GM21360 (cell line): ENCODE results near the gene ATRNL1.

Source experiments
- ATAC-seq: cut with Tn5 transposase; IDR thresholded peaks from one replicate; pipeline ENCODE4 v1.9.1; 2021; ENCODE audit warnings: mild to moderate bottlenecking, moderate library complexity; ENCODE audit not compliant: unreplicated experiment

Gene ATRNL1

DNA sequence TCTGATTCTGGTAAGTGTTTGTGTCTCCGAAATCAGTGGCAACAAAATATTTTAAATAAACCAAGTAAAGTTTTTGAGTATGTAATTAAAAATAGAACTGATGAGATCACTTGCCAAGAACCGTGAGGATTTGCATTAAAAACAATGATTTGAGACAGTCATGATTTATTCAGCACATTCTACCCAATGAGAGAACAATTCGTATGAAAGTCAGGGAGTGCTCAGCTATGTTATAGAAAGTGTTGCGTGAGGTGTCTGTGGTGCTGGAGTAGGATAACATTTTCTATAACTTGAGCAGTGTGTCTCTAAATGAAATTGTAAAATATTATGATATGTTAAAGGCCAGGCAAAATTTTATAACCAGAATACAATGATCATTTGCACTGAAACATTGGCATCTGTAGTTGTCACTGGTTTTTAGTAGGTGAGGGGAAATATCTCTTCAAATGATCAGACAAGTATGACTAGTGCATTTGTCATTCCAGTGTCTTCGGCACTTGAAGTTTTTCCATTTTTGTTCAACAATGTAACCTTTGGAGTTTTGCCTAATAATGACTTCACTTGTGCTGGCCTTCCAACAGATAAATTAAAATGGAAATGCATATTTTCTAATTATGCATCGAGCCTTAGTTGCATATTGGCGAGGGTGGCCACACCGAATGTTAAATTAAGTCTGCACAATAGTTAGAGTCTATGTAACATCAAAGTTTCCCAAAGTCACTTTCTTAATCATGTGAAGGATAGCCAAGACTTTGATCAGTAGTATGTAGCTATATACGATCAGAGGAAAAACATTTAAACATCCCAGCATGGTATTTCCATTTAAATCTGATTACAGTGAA is 844.0 kb downstream of the ATRNL1 start:
- no peak for ATAC-seq

DNA sequence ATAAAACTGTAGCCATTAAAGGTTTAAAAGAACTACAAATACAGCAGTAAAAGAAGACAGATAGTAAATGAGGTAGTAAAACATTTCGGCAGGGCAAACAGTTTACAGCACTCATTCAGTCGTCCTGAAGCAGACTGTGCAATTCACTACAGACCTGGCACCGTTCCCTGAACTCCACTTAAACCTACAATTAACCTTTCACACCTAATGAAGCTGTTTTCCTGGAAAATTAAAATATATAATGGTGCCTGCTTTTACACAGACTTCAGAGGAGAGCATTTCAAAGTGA is 844.5 kb downstream of the ATRNL1 start:
- ATAC-seq = no peak

DNA sequence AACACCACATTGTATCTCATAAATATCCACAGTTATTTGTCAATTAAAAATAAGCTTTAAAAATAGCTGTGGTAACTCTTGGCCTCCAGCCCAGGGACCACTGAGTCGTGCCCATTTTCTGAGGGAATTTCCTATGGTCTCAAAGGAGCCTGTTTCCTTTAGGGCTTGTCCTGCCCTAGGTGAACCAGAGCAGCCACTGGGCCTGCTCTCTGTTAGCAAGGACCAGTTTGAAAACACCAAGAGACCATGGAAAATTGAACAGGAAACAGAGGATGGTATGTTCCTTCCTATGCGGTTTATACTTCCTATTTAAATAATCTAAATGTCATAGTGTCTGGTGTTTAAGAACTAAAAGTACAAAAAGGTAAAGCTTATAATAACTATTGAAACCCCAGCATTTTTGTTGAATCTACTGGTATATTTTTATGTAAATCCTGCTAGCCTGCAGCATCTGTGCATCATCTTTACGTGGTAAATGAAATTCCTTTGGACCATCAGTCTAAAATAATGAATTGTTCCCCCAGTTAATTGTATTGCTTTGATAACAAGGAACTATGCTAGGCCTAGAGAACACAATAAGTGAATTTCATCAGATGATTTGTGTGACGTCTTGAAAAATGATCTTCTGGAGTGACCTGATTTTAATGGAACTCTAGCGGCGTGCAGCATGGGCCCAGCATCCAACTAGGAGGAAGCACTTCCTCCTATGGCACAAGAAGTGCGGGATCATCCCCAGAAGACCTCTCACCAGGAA is 846.1 kb downstream of the ATRNL1 start:
- no peak for ATAC-seq

DNA sequence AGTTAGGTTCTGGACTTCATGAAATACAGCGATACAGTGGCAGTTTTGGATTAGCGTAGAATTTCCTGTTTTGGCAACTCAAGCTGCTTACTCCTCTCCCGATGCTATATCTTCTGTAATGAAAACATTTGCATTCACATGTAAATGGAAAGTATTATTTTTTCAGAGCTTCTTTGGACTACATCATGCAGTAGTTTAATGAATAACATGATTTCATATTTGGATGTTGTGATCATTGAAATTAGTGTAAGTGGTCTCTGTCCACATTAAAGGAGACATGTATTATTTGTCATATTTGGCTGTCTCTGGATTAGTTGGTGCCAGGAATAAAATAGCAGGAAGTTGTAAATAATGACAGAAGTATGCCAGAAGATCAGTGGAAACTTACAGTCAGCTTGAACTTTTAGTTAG is 848.2 kb downstream of the ATRNL1 start:
- ATAC-seq = no peak

DNA sequence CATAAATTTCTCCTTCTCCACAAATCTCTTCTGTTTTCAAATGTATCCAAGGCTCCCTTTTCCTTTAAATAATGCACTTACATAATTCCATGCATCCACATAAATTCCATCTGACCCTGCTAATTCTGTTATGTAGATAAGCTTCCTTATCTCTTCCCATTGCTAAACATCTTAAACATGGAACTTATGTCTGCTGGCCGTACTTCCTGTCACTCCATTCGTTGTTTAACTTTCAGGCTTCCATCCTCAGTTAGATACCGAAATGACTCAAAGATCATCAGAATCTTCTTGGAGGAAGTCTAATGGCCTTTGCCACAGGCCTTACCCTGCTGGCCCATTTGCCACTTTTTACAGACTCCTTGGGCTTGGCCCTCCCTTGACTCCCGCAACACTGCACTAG is 848.9 kb downstream of the ATRNL1 start:
- ATAC-seq = no peak

DNA sequence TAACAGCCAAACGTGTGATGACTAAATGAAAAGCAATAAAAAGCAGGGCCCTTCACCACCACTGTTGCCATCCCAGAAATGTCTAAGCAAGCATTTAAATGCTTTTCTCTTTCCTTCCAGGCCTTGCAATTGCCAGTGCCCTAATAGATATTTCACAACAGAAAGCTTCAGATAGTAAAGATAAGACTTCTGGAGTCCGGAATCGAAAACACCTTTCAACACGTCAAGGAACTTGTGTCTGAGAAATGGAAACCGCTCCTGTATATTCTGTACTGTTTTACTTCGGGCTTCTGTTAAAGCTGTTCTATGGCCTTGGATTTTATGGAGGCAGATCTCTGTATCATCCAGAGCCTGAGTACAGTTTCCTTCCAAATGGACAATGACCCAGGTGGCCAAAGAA is 851.4 kb downstream of the ATRNL1 start:
- ATAC-seq = no peak

DNA sequence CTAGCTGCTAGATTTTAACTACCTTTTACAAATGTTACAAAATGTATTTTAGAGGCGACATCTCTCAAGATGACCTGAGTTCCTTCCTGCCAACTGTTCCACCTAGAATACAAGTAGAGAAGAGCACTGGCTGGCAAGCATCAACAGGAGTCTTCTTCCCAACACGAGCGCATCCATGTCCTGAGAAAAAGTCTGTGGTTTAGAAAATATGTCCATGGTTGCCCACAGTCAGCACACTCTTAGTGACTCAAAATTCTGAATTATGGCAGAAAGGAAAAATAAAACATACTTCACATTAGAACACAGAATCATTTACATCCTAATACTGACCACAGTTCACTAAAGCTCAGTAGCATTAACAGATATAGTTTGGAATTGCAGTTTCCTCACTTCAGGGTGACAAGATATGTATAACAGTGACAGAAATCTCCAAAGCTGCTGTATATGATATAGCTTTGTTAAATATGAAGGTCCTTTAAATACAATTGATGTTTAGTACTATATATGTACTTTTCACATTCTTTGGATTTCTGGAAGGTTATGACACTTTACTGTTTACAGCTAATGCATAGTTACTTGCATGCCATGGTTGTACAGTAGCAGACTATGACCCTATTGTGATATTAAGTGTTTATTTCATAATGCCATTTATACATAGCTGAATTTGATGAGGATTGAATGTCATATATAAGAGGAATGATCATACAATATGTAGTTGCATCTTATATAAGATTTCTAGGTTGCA is 852.7 kb downstream of the ATRNL1 start:
- no peak for ATAC-seq

DNA sequence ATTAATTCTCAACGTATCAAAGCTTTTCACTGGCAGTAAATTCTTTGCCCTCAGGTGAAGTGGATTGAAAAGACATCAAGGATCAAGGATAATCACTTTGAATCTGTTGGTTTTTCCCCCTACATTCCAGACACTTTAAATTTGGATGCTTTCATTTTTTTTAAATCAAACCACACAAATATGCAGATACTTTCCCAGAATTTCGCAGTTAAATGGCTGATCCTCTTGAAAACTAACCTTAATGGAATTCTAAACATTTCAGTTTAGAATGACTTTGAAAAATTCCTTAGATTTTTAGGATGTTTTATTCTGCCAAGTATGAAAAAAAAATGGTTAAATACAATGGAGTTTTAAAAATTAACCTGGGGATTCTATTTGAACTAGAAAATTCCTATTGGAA is 853.9 kb downstream of the ATRNL1 start:
- ATAC-seq = no peak

DNA sequence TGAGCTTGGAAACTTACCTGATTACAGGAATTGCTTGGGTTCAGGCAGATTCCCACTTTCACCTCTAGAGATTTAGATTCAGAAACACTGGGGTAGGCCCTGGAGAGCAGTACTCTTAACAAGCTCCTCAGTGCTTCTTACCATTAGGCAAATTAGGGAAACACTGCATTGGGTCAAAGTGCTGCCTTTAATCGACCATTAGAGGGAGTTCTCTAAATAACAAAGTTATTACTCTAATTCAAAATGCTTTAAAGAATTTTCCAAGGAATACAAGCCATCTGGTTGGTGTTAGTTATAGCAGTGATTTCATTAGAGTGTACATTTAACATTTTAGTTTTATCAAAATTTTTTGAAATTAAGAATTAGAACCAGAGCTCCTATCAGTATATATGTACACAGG is 855.3 kb downstream of the ATRNL1 start:
- no peak for ATAC-seq

DNA sequence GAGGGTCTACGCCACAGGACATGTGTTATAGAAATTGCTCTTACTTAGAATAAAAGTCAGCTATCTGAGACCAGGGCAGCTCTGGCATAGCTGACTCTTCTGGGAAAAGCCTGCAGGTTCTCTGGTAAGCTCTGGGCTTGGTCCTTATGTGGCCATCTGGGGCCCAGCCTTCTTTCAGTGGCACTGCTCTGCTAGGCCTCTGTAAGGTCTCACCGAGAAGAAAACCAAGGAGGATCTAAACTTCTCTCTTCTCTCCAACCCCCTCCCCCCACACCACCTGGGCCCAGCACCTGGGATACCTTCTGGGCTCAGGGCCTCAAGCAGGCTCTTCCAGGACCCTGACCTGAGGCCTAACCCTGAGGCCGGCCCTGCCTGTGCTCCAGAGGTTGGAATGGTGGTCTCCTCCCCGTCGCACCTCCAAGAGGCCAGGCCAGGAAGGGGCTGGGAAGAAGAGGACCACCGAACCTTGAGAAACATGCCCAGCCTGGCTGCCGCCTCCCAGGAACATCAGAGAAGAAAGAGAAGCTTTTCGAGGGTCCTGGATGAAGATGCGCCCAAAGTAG is 856.2 kb downstream of the ATRNL1 start:
- ATAC-seq = no peak

DNA sequence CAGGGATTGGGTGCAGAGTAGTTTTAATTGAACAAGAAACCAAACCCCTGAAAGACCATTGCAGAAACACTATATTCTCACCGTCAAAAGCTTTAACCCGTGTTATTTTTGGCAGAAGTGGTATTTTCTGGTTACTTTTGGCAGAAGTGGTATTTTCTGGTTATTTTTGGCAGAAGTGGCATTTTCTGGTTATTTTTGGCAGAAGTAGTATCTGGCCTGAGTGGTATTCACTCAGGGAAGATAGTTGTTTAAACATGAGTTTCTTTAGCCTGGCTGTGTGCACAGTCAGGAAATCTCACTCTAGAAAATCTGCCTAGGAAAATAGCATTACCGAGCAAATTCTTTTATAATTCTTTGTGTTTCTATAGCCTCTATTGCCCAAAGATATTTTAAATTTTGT is 857.2 kb downstream of the ATRNL1 start:
- ATAC-seq = no peak

DNA sequence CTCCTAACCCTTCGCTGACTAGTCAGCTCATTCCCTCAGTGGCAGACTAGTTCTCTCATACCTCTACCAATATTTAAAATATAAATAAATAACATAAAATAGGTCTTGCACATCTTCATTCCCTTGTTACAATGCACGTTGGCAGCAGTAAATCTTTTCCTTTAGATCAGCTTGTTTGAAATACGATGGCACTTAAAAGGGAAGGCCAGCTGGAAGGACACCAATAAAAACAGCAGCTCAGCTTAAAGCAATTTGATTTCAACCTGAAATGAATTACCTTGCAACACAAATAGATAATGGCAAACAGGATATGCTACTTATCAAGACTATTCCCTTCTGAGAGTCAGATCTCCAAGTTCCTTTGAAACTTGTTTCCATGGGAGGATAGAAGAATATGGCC is 858.1 kb downstream of the ATRNL1 start:
- ATAC-seq = no peak

DNA sequence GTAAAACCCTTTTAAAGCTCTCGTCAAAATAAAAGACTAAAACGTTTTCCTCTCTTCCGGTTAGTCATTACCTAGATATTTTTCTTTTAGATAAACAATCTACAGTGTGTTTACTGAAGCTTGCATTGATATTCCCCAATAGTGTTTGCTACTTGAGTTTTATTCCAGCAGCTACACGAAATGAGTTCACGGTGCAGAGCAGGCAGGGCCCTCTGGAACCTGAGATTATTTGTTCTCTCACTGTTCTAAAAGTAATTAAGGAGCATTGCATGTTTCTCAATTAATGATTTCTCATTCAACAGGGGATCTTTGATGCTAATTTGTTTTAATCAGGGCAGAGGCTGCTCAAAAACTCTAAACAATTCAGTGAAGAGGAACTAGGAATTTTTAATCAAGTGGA is 860.1 kb downstream of the ATRNL1 start:
- ATAC-seq = no peak

DNA sequence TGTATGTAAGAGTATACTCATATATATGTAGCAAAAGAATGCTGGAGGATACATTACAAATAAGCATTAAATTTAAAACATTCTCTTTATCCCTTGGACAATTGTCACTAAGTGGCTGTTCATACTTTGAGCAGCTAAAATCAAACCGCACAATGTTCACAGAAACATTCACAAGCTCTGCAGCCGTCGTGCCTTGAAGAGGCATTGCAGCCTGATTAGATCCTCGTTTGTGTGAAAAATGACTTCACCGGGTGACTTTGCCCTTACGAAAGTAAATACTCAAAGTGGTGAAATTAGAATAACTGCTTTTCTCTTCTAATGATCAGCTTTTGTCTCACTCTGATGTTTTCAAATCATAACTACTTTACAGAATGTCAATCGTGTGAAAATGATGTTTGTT is 860.8 kb downstream of the ATRNL1 start:
- no peak for ATAC-seq

DNA sequence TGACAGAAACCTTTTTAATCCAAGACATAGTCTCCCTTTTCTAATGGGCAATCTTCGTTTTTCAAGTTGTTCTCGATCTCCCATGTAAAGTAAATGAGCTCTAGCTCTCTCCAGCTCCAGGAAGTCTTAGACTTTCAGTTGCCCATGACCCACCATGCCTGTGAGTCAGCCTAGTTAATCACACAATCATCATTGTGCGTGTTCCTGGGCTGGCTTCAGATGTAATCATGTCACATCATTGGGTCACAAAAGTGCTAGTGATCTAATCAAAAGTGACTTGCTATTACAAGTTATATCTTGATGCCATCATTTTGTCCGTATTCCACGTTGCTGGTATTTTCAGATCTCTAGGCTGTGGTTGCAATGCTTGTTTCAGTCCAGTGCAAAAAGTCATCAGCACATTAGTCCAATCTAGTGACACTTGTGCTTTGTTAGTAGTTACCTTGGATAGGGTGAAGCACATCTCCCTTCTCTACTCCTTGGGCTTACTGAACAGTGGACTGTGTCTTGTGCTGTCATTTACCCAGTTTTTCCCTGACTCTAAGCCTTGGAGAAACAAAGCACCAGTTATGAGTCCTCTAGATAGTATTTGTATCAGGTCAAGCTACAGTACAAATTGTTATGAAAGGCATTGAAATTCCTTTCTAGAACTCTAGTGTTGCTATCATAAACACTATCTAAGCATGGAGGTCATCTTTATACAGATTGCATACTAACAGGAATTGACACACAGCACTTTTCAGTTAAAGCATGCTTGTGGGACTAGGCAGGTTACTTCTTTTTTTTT is 863.3 kb downstream of the ATRNL1 start:
- ATAC-seq = no peak

DNA sequence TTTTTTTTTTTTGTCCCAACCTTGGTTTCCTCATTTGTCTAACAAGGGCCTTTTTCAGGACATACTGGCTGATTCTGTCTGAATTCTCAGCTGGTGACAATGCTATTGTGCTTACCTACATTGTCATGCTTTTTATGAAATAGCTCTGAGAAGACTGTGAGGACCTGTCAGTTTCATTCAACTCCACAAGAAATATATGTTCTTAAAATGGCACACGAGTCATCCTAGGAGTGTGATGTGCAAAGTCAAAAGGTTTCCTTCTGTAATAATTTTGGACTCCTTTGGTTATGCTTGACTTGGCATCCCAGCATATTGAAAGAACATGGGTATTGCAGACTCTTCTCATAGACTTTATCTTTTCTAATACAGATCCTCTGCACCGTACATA is 863.8 kb downstream of the ATRNL1 start:
- no peak for ATAC-seq

DNA sequence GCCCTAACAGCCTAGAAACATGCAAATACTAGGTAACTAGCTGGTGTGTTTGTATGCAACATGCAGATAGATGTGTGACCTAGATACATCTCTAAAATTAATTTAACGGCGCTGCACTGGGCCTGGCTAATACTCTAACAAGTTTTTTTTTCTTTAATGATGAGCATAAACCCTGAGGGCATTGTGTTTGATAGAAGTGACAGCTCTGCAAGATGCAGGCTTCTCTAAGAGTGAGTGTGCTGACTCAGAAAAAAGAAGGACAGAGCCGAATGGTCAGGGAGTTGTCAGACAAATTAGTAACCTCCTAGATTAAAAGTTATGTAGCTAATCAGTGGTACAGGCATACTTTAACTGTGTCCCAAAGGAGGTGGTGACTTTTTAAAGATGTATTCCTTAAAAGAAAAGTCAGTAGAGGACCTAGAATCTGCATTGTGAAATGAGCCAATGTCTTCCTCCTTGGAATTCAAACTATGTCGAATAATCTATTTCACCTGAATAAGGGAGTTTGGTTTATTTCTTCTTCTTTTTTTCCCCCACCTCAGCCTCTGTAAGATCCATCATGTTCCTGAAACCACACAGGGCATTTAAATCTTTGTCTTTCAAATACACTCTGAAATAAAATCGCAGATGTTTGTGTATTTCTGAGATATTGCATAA is 864.7 kb downstream of the ATRNL1 start:
- no peak for ATAC-seq

DNA sequence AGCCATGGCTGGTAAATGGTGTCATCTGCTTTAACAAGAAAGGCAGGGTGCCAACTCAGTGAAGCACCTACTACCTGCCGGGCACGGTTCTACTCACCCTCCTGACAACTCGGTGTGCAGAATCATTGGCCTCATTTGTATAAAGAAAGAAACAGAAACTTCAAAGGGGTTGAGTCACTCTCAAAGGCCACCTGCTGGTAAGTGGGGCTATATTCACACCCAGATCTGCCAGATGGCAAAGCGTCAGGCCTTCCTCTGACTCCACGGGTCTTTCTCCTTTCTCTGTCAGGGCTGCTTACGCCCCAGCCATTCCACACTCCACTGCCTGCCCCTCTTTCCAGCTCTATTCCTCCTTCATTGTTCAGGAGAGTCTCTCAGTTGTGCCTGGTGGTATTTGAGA is 870.7 kb downstream of the ATRNL1 start:
- no peak for ATAC-seq

DNA sequence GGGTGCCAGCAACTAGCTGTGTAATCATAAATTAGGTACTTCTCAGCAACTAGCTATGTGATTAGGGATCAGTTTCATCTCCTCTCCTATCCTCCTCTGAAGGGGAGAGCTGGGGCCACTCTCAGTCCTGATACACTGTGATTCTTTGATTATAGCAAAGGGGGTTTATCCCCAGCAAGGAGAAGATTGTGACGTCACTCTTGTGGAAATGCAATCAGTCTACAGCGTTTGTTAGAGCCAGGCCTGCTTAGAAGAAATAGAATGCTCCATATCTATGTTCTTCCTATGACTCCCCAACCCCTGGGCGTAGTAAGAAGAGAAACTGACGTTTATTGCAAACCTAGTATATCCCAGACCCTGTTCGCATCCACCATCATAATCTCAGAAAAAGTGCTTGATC is 871.7 kb downstream of the ATRNL1 start:
- no peak for ATAC-seq

DNA sequence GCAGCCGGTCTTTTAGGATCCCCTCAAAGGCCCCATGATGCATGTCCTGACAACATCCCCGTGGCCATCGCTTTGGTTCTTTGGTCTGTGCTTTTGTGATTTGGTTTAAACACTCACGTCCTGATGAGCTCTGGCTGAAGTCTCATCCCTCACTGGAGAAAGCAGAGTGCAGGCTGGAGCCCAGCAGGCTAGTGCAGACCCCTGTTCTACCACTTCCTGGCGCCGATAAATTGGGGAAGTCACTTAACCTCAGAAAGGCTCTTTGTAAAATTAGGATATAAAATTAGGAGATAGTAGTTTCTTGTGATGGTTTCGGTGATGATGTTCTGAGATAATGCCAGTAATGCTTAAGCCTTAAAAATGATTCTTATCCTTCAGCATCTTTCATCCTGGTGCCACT is 872.2 kb downstream of the ATRNL1 start:
- ATAC-seq = no peak
